H1 (cell line): ENCODE results near the gene APP. TPM values are rescaled to one million over a fixed set of nuclear protein-coding genes. Genes with fewer than 3 reads are reported as not detected.

Source experiments
- CTCF ChIA-PET: fragments of 300-600 bp; sonication (Branson Sonifier 250); formaldehyde crosslinking; loops from one replicate; lab custom pipeline; 2021; ENCODE audit not compliant: partially characterized antibody; lab: Charles Lee
- POLR2A ChIA-PET: fragments of 300-600 bp; sonication (Branson Sonifier 250); formaldehyde crosslinking; loops from one replicate; lab custom pipeline; 2021; ENCODE audit warnings: inconsistent platforms; ENCODE audit not compliant: partially characterized antibody; lab: Charles Lee
- DNase-seq, 2 experiments: peaks; one replicate each; pipeline versions ENCODE4 v3.0.0 to v3.0.0-alpha.2; 2010 to 2022; ENCODE audit warnings: low spot score in 2 of 2, low read depth in 1 of 2, mixed read lengths in 1 of 2
- FAIRE-seq: peaks from 2 replicates; lab custom pipeline; 2011; peaks lifted over from hg19 to GRCh38; lab: Jason Lieb, UNC
- H2AFZ ChIP-seq: 2 replicates; pipeline ENCODE4 v1.8.1; 2012; ENCODE audit warnings: low read length, inconsistent platforms
- H2AK5ac ChIP-seq: 2 replicates; pipeline ENCODE4 v1.6.1; 2013; ENCODE audit warnings: low read depth, low read length
- H2BK120ac ChIP-seq: replicated peaks from 2 replicates; pipeline ENCODE3; 2013; ENCODE audit warnings: low read depth, low read length, inconsistent platforms
- H2BK12ac ChIP-seq: 2 replicates; pipeline ENCODE4 v1.6.1; 2013; ENCODE audit warnings: low read depth, low read length
- H2BK15ac ChIP-seq: 2 replicates; pipeline ENCODE4 v1.6.1; 2013; ENCODE audit warnings: low read length
- H2BK20ac ChIP-seq: 2 replicates; pipeline ENCODE4 v1.6.1; 2013; ENCODE audit warnings: low read length
- H2BK5ac ChIP-seq: 2 replicates; pipeline ENCODE4 v1.6.1; 2013; ENCODE audit warnings: low read depth, low read length
- H3K14ac ChIP-seq: 2 replicates; pipeline ENCODE4 v1.6.1; 2013; ENCODE audit warnings: inconsistent platforms; ENCODE audit not compliant: insufficient read length
- H3K18ac ChIP-seq: 2 replicates; pipeline ENCODE4 v1.6.1; 2013; ENCODE audit warnings: low read length; ENCODE audit errors: extremely low read depth
- H3K23ac ChIP-seq: 2 replicates; pipeline ENCODE4 v1.6.1; 2013; ENCODE audit warnings: inconsistent platforms; ENCODE audit not compliant: insufficient read length
- H3K23me2 ChIP-seq: 2 replicates; pipeline ENCODE4 v1.6.1; 2013; ENCODE audit warnings: low read depth, low read length
- H3K27ac ChIP-seq: 2 replicates; pipeline ENCODE4 v1.6.1; 2011; ENCODE audit warnings: low read depth, low read length, inconsistent platforms
- H3K27me3 ChIP-seq, 4 experiments: replicated peaks in 1 of 4; 1 replicate in 1 of 4; 2 replicates in 3 of 4; pipeline versions ENCODE4 v1.6.1 to v1.8.1; 2011 to 2013; ENCODE audit warnings: low read length in 3 of 4, mild to moderate bottlenecking in 3 of 4, inconsistent platforms in 2 of 4, mixed read lengths in 2 of 4, moderate library complexity in 1 of 4; ENCODE audit not compliant: control insufficient read depth in 3 of 4, insufficient read depth in 3 of 4; ENCODE audit errors: extremely low read depth in 1 of 4
- H3K36me3 ChIP-seq, 4 experiments: 2 replicates each; pipeline versions ENCODE4 v1.6.1 to v1.8.1; 2011 to 2013; ENCODE audit warnings: mild to moderate bottlenecking in 4 of 4, low read length in 3 of 4, moderate library complexity in 2 of 4, control low read depth in 1 of 4, inconsistent platforms in 1 of 4; ENCODE audit not compliant: insufficient read depth in 4 of 4, control insufficient read depth in 2 of 4
- H3K4ac ChIP-seq: replicated peaks from 2 replicates; pipeline ENCODE3; 2013; ENCODE audit warnings: low read length, low read depth, mixed read lengths, inconsistent platforms; ENCODE audit not compliant: insufficient read length
- H3K4me1 ChIP-seq, 4 experiments: replicated peaks in 1 of 4; 1 replicate in 1 of 4; 2 replicates in 3 of 4; pipeline versions ENCODE4 v1.6.1 to v1.8.1; 2011 to 2013; ENCODE audit warnings: low read length in 3 of 4, inconsistent platforms in 2 of 4, mixed read lengths in 1 of 4; ENCODE audit not compliant: insufficient read depth in 4 of 4, control insufficient read depth in 3 of 4
- H3K4me2 ChIP-seq, 2 experiments: 2 replicates each; pipeline versions ENCODE4 v1.6.1 to v1.8.1; 2011 to 2013; ENCODE audit warnings: low read depth in 2 of 2, low read length in 2 of 2, control low read depth in 1 of 2, inconsistent platforms in 1 of 2, mild to moderate bottlenecking in 1 of 2; ENCODE audit not compliant: insufficient read depth in 1 of 2
- H3K4me3 ChIP-seq, 4 experiments: fragments of 200-600, 300-600 bp in 1 of 4; sonication (generic), shearing (Covaris generic), sonication (Bioruptor Twin) in 1 of 4; 2 replicates each; pipeline versions ENCODE4 v1.5.1 to v1.8.1; 2011 to 2016; ENCODE audit warnings: low read length in 4 of 4, low read depth in 3 of 4, control low read depth in 2 of 4, inconsistent platforms in 2 of 4, mild to moderate bottlenecking in 2 of 4, mixed read lengths in 1 of 4, moderate library complexity in 1 of 4; ENCODE audit not compliant: insufficient read depth in 2 of 4; ENCODE audit errors: extremely low read depth in 1 of 4
- H3K56ac ChIP-seq: replicated peaks from 2 replicates; pipeline ENCODE3; 2013; ENCODE audit warnings: low read depth, mild to moderate bottlenecking, mixed read lengths, low read length, inconsistent platforms; ENCODE audit not compliant: insufficient read length
- H3K79me1 ChIP-seq: 2 replicates; pipeline ENCODE4 v1.6.1; 2013; ENCODE audit warnings: low read depth, low read length, control low read depth
- H3K79me2 ChIP-seq, 2 experiments: 2 replicates each; pipeline versions ENCODE4 v1.6.1 to v1.8.1; 2012 to 2013; ENCODE audit warnings: low read length in 2 of 2, mild to moderate bottlenecking in 2 of 2, inconsistent platforms in 1 of 2; ENCODE audit not compliant: insufficient read depth in 2 of 2, control insufficient read depth in 1 of 2
- H3K9ac ChIP-seq, 4 experiments: replicated peaks in 1 of 4; 1 replicate in 1 of 4; 2 replicates in 3 of 4; pipeline versions ENCODE4 v1.6.1 to v1.8.1; 2011 to 2013; ENCODE audit warnings: low read depth in 3 of 4, low read length in 3 of 4, control low read depth in 2 of 4, mild to moderate bottlenecking in 2 of 4, moderate library complexity in 2 of 4, inconsistent platforms in 1 of 4; ENCODE audit errors: extremely low read depth in 1 of 4
- H3K9me3 ChIP-seq, 2 experiments: 2 replicates each; pipeline versions ENCODE4 v1.6.1 to v1.8.1; 2012 to 2013; ENCODE audit warnings: mild to moderate bottlenecking in 2 of 2, moderate library complexity in 2 of 2, control low read depth in 1 of 2, inconsistent platforms in 1 of 2, low read depth in 1 of 2, low read length in 1 of 2, mixed read lengths in 1 of 2; ENCODE audit not compliant: insufficient read depth in 2 of 2
- H4K20me1 ChIP-seq, 2 experiments: replicated peaks in 1 of 2; 2 replicates each; pipeline versions ENCODE3 to v1.8.1; 2011 to 2013; ENCODE audit warnings: inconsistent platforms in 2 of 2, low read length in 2 of 2, mild to moderate bottlenecking in 1 of 2; ENCODE audit not compliant: insufficient read depth in 2 of 2, control insufficient read depth in 1 of 2
- H4K5ac ChIP-seq: 2 replicates; pipeline ENCODE4 v1.6.1; 2013; ENCODE audit warnings: low read length, low read depth, mixed read lengths, inconsistent platforms; ENCODE audit not compliant: insufficient read length
- H4K8ac ChIP-seq: 2 replicates; pipeline ENCODE4 v1.8.0; 2013; ENCODE audit warnings: mild to moderate bottlenecking, moderate library complexity, low read length, inconsistent platforms; ENCODE audit not compliant: insufficient read depth; ENCODE audit errors: extremely low read depth
- H4K91ac ChIP-seq: replicated peaks from 2 replicates; pipeline ENCODE3; 2013; ENCODE audit warnings: low read length, mixed read lengths, inconsistent platforms; ENCODE audit not compliant: insufficient read length
- EZH2 ChIP-seq: fragments of 200-600 bp; sonication (generic); IDR thresholded peaks from 2 replicates; pipeline ENCODE4 v1.7.1; 2012; ENCODE audit warnings: low read depth, mild to moderate bottlenecking, moderate library complexity, low read length, inconsistent platforms; ENCODE audit not compliant: severe bottlenecking
- KDM5A ChIP-seq: fragments of 200-600 bp; IDR thresholded peaks from 2 replicates; pipeline ENCODE4 v1.7.1; 2012; ENCODE audit warnings: mild to moderate bottlenecking, low read length, inconsistent platforms, mixed read lengths
- SP2 ChIP-seq: IDR thresholded peaks from 2 replicates; pipeline ENCODE4 v1.6.1; 2012; ENCODE audit warnings: mild to moderate bottlenecking, low read length, inconsistent platforms
- WGBS, 2 experiments: shearing (Covaris generic) in 1 of 2; methylation state at CpG; one replicate each; pipeline versions ENCODE4 v1.1.6 to v1.1.7; 2013 to 2015; ENCODE audit warnings: low lambda C conversion rate in 2 of 2, mixed read lengths in 2 of 2, inconsistent platforms in 1 of 2, low coverage in 1 of 2, missing lambda C conversion rate in 1 of 2; ENCODE audit not compliant: insufficient replicate concordance in 2 of 2, insufficient coverage in 1 of 2, insufficient read length in 1 of 2; ENCODE audit errors: extremely low coverage in 1 of 2, missing lambda C conversion rate in 1 of 2; 5-methylcytosine and 5-hydroxymethylcytosine counted together
- polyA plus RNA-seq, 7 experiments: library from polyadenylated mRNA; depleted of rRNA in 3 of 7; stranded (reverse) in 5 of 7; unstranded in 2 of 7; fragments of >200 nt in 5 of 7; fragments of 200-250 nt in 2 of 7; gene quantifications; 1 replicate in 5 of 7; 2 replicates in 1 of 7; 4 replicates in 1 of 7; pipeline versions ENCODE4 v1.2.1 to v1.2.3, GENCODE V29; 2011 to 2013; ENCODE audit warnings: missing spikeins in 2 of 7, mixed read lengths in 2 of 7
- total RNA-seq: library from RNA; stranded (reverse); fragmentation: NEBNext Ultra II Directional; extraction: Animal tissue kit (Norgen Biotek cat#: 25700); gene quantifications from 2 replicates; pipeline ENCODE4 v1.2.1, GENCODE V29; 2021

APP gene
- total and polyA plus RNA-seq, 2 of the 8 experiments (the other 6 are each of a cell fraction or from before 2014, with no cell fraction given) = 375 to 551 TPM

DNA sequence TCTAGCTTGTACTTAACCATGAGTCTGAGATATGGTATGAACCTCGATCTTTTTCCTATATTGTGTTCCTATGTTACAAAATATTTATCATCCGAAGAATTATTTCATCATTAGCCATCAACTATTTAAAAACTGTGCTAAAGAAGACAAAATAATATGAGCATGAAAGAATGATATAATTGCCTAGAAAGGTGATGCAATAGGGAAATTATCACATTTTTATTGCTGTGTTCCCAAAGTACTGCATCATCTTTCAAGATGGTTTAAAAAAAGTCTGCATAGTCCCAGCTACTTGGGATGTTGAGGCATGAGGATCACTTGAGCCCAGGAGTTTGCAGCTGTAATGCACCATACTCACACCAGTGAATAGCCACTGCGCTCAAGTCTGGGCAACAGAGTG, 126.7 kb downstream of the APP start:
- no peak overlapping the region for H4K91ac ChIP-seq
- no peak overlapping the region for H3K23ac ChIP-seq
- no peak overlapping the region for H3K27ac ChIP-seq
- WGBS, 2 experiments = 92% methylated on average over 3 of the region's 3 CpGs; no CpG with 5 or more reads in 1 of the 2 experiments
- no peak overlapping the region for H2BK120ac ChIP-seq
- CTCF ChIA-PET = no interaction called here
- H3K14ac ChIP-seq = no peak overlapping the region
- no peak overlapping the region for H4K8ac ChIP-seq
- no peaks in the 10 kb centered on the region for H3K27me3 ChIP-seq
- no peak for DNase-seq
- POLR2A ChIA-PET = no interaction called here
- H2AK5ac ChIP-seq = no peak overlapping the region
- H3K79me1 ChIP-seq = peaks cover 2% of the 10 kb centered on the region; the same call in 1 of the 2 replicates
- H4K5ac ChIP-seq = no peak overlapping the region
- H2BK12ac ChIP-seq = no peak overlapping the region
- no peak overlapping the region for H3K18ac ChIP-seq
- TF ChIP-seq KDM5A (no peak), SP2 (no peak), EZH2 (no peak)
- TF ChIP-seq, all 59 proteins: peak for 0
- H2BK5ac ChIP-seq = no peak overlapping the region
- peaks cover 0 to 5% (median 2%) of the 10 kb centered on the region in 4 experiments; a peak in 3 of 7 replicates for H3K4me1 ChIP-seq
- H2AFZ ChIP-seq = no peak overlapping the region
- FAIRE-seq = no peak
- no peaks in the 10 kb centered on the region for H3K23me2 ChIP-seq
- peaks cover 0 to 26% (median 8%) of the 10 kb centered on the region in 4 experiments; a peak in 4 of 8 replicates for H3K36me3 ChIP-seq
- H4K20me1 ChIP-seq = peaks cover 2 to 3% of the 10 kb centered on the region in 2 experiments
- no peak overlapping the region for H3K9ac ChIP-seq
- no peak overlapping the region for H3K4me3 ChIP-seq
- peaks cover 0 to 62% of the 10 kb centered on the region in 2 experiments; a peak in 2 of 4 replicates for H3K79me2 ChIP-seq
- H3K56ac ChIP-seq = no peak overlapping the region
- H3K4ac ChIP-seq = no peak overlapping the region
- no peak overlapping the region for H3K4me2 ChIP-seq
- no peak overlapping the region for H2BK15ac ChIP-seq
- H3K9me3 ChIP-seq = no peaks in the 10 kb centered on the region
- no peak overlapping the region for H2BK20ac ChIP-seq
